ENCODE measurements around the gene STX11. TPM values are rescaled to one million over a fixed set of nuclear protein-coding genes. Genes with fewer than 3 reads are reported as not detected.

Gene STX11
- total and polyA plus RNA-seq, 10 of the 15 experiments (the other 5 are each of a cell fraction or from before 2014, with no cell fraction given), result 0.66 to 38.1 (median 19.8) TPM

GRCh38 chr6:144122861-144123260 is 27.5 kb upstream of the STX11 start:
- no peak overlapping the region for H3K4me3 ChIP-seq
- no peaks in the 10 kb centered on the region for H3K36me3 ChIP-seq (ENCODE audit: control insufficient read depth in 2 of 2, insufficient read depth in 2 of 2, low read length in 1 of 2)
- CTCF ChIA-PET, result interaction anchor here (1.2 to 3.1 kb wide), 9 partner anchors 9 to 359 kb away, joined by 3 to 14 read pairs (median 5); no protein-coding TSS in a partner anchor
- H3K4me1 ChIP-seq (ENCODE audit: control insufficient read depth, insufficient read depth, low read length), result no peaks in the 10 kb centered on the region
- H3K9ac ChIP-seq (ENCODE audit: control insufficient read depth, insufficient read depth, low read length), result no peak overlapping the region
- H3K4me2 ChIP-seq (ENCODE audit: control insufficient read depth, insufficient read depth), result no peak overlapping the region
- no peaks in the 10 kb centered on the region for H3K27me3 ChIP-seq (replicated peaks in 1 of 2; ENCODE audit: control insufficient read depth in 2 of 2, insufficient read depth in 2 of 2, low read length in 1 of 2)
- no peak overlapping the region for H2AFZ ChIP-seq (ENCODE audit: control insufficient read depth, low read depth, low read length)
- in situ Hi-C loops (cut with MboI) (no loop called here), intact Hi-C loops (cut with micrococcal nuclease; ENCODE audit: unreplicated experiment) (no loop called here)
- BruUV-seq (replicated peaks), result no TSS peak
- no peak for TF ChIP-seq SREBF2 (IDR thresholded peaks at IDR 0.05; ENCODE audit: low read length)
- no peak for TF ChIP-seq USF2 (IDR thresholded peaks at IDR 0.05; ENCODE audit: borderline replicate concordance, low read depth, low read length)
- TF ChIP-seq DPF2 (IDR thresholded peaks at IDR 0.05), result no peak
- TF ChIP-seq ZNF24 (IDR thresholded peaks at IDR 0.05), result no peak
- TF ChIP-seq SPI1 (IDR thresholded peaks at IDR 0.05; ENCODE audit: borderline replicate concordance, insufficient read depth, low read depth, low read length), result no peak
- no peak for TF ChIP-seq NFYB (IDR thresholded peaks at IDR 0.05; ENCODE audit: insufficient read depth, low read depth, low read length)
- TF ChIP-seq TAF1 (IDR thresholded peaks at IDR 0.05; ENCODE audit: borderline replicate concordance, low read depth, low read length), result no peak
- TF ChIP-seq NFYA (IDR thresholded peaks at IDR 0.05; ENCODE audit: borderline replicate concordance, low read depth, low read length), result no peak
- TF ChIP-seq CREM (IDR thresholded peaks at IDR 0.05; ENCODE audit: low read depth), result no peak
- no peak for TF ChIP-seq TCF7 (IDR thresholded peaks at IDR 0.05; ENCODE audit: borderline replicate concordance)
- POLR2A ChIA-PET, result interaction anchor here (1.4 kb wide), 1 partner anchor 94 kb away, joined by 3 read pairs; no protein-coding TSS in a partner anchor
- no peak overlapping the region for H3K27ac ChIP-seq (ENCODE audit: control insufficient read depth, insufficient read depth)
- RAD21 ChIA-PET (ENCODE audit: unreplicated experiment), result interaction anchor here (1.1 to 1.6 kb wide), 5 partner anchors 18 to 96 kb away, joined by 3 to 10 read pairs (median 6); no protein-coding TSS in a partner anchor
- no peaks in the 10 kb centered on the region for H4K20me1 ChIP-seq (ENCODE audit: control insufficient read depth, insufficient read depth)
- H3K9me3 ChIP-seq (replicated peaks; ENCODE audit: control insufficient read depth, insufficient read depth, low read length), result no peaks in the 10 kb centered on the region
- SMC1A ChIA-PET (ENCODE audit: uncharacterized antibody, unreplicated experiment), result interaction anchor here (1.1 to 3.4 kb wide), 9 partner anchors 8 to 95 kb away, joined by 3 to 14 read pairs (median 8); no protein-coding TSS in a partner anchor
- FAIRE-seq (no peak), ATAC-seq (no peak), DNase-seq (ENCODE audit: low read depth, low spot score) (no peak)
- no peaks in the 10 kb centered on the region for H3K79me2 ChIP-seq (ENCODE audit: control insufficient read depth, insufficient read depth, low read length)

Measured in GM12878 (cell line).